BE2C (cell line): ENCODE data around the gene CCDC12.

Experiments used
- DNase-seq: peaks from one replicate; pipeline ENCODE4 v3.0.0-alpha.2; 2020
- H3K27me3 ChIP-seq: fragments of 250-450 bp; sonication (Bioruptor Pico); 2 replicates; pipeline ENCODE4 v1.5.1; 2020; ENCODE audit warnings: mild to moderate bottlenecking
- H3K36me3 ChIP-seq: fragments of 250-450 bp; sonication (Bioruptor Pico); 2 replicates; pipeline ENCODE4 v1.5.1; 2020; ENCODE audit warnings: mild to moderate bottlenecking
- H3K4me1 ChIP-seq: fragments of 250-450 bp; sonication (Bioruptor Pico); 2 replicates; pipeline ENCODE4 v1.5.1; 2020
- H3K4me3 ChIP-seq: 2 replicates; pipeline ENCODE4 v1.5.1; 2011; ENCODE audit warnings: low read depth, low read length
- H3K9me3 ChIP-seq: fragments of 250-450 bp; sonication (Bioruptor Pico); 2 replicates; pipeline ENCODE4 v1.5.1; 2020
- CTCF ChIP-seq: IDR thresholded peaks from 2 replicates; pipeline ENCODE4 v1.5.1; 2012; ENCODE audit warnings: mild to moderate bottlenecking, low read depth, low read length

The CCDC12 gene

GRCh38 chr3:46958467-46959160 is 17.9 kb downstream of the CCDC12 start:
- no peaks in the 10 kb centered on the region for H3K27me3 ChIP-seq
- TF ChIP-seq CTCF = no peak
- H3K4me1 ChIP-seq = no peaks in the 10 kb centered on the region
- H3K4me3 ChIP-seq = no peak overlapping the region
- no peaks in the 10 kb centered on the region for H3K36me3 ChIP-seq
- no peaks in the 10 kb centered on the region for H3K9me3 ChIP-seq
- DNase-seq = no peak

- no peak for DNase-seq
- Histone ChIP-seq H3K4me1 (no peaks in the 10 kb centered on the region), H3K9me3 (no peaks in the 10 kb centered on the region), H3K4me3 (no peak overlapping the region), H3K36me3 (no peaks in the 10 kb centered on the region), H3K27me3 (no peaks in the 10 kb centered on the region)
- no peak for TF ChIP-seq CTCF
Observed at GRCh38 chr3:46957092-46957820, 19.3 kb downstream of the CCDC12 start.

GRCh38 chr3:46955801-46956259 is 20.7 kb downstream of the CCDC12 start:
- TF ChIP-seq CTCF = no peak
- no peak for DNase-seq
- Histone ChIP-seq H3K4me1 (no peaks in the 10 kb centered on the region), H3K27me3 (no peaks in the 10 kb centered on the region), H3K9me3 (no peaks in the 10 kb centered on the region), H3K36me3 (no peaks in the 10 kb centered on the region), H3K4me3 (no peak overlapping the region)

- no peaks in the 10 kb centered on the region for H3K36me3 ChIP-seq
- no peaks in the 10 kb centered on the region for H3K27me3 ChIP-seq
- no peaks in the 10 kb centered on the region for H3K9me3 ChIP-seq
- H3K4me1 ChIP-seq = no peaks in the 10 kb centered on the region
- no peak for TF ChIP-seq CTCF
- no peak overlapping the region for H3K4me3 ChIP-seq
- DNase-seq = no peak
Observed at GRCh38 chr3:46955157-46955556, 21.4 kb downstream of the CCDC12 start.

GRCh38 chr3:46954178-46954577 is 22.4 kb downstream of the CCDC12 start:
- H3K27me3 ChIP-seq = no peaks in the 10 kb centered on the region
- peaks cover 4% of the 10 kb centered on the region; the same call in 1 of the 2 replicates for H3K4me1 ChIP-seq
- H3K9me3 ChIP-seq = no peaks in the 10 kb centered on the region
- TF ChIP-seq CTCF = no peak
- no peak for DNase-seq
- no peak overlapping the region for H3K4me3 ChIP-seq
- H3K36me3 ChIP-seq = no peaks in the 10 kb centered on the region

- TF ChIP-seq CTCF = no peak
- no peak for DNase-seq
- Histone ChIP-seq H3K4me1 (peaks cover 10% of the 10 kb centered on the region), H3K27me3 (no peaks in the 10 kb centered on the region), H3K9me3 (no peaks in the 10 kb centered on the region), H3K36me3 (no peaks in the 10 kb centered on the region), H3K4me3 (no peak overlapping the region)
Observed at GRCh38 chr3:46953234-46954010, 23.1 kb downstream of the CCDC12 start.
